Mammary epithelial cell (primary cell): ENCODE measurements around the gene CTTN.

Source experiments
- EZH2 ChIP-seq: IDR thresholded peaks from 2 replicates; pipeline ENCODE4 v1.6.1; 2012; ENCODE audit warnings: low read length, inconsistent platforms, borderline replicate concordance
- TF ChIP-seq, protein P1 (sequence below), 2 donors: IDR thresholded peaks in 1 of 2; conservative IDR thresholded peaks in 1 of 2; 2 replicates each; pipeline ENCODE4 v1.5.1; 2011 to 2012; ENCODE audit warnings: inconsistent platforms in 2 of 2, low read length in 2 of 2, mild to moderate bottlenecking in 2 of 2, control low read depth in 1 of 2, low read depth in 1 of 2; ENCODE audit not compliant: insufficient read depth in 1 of 2; ENCODE audit errors: extremely low read depth in 1 of 2

DNA sequence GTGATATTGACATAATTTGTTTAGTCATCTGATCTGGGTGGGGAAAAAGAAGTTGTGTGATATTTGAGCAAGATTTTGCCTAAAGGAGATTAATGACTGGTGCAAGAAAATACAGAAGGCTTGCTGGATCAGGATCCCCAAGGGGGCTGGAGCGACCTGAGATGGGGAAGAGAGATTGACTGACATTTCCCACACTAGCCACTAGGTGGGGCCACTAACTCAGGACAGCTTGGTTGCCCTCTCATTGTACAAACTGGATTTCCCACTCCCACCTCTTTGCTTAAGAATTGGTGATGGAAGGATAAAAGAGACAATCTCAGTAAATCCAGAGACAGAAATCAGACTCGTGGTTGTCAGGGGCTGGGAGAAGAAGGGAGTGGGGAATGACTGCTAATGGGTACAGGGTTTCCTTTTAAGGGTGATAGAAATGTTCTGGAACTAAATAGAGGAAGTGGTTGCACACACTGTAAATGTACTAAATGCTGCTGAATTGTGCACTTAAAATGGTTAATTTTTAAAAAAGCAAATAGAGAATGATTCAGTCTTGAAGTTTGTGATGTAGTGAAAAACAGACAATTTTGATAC, 50.7 kb downstream of the CTTN start:
- TF ChIP-seq, protein P1, sequence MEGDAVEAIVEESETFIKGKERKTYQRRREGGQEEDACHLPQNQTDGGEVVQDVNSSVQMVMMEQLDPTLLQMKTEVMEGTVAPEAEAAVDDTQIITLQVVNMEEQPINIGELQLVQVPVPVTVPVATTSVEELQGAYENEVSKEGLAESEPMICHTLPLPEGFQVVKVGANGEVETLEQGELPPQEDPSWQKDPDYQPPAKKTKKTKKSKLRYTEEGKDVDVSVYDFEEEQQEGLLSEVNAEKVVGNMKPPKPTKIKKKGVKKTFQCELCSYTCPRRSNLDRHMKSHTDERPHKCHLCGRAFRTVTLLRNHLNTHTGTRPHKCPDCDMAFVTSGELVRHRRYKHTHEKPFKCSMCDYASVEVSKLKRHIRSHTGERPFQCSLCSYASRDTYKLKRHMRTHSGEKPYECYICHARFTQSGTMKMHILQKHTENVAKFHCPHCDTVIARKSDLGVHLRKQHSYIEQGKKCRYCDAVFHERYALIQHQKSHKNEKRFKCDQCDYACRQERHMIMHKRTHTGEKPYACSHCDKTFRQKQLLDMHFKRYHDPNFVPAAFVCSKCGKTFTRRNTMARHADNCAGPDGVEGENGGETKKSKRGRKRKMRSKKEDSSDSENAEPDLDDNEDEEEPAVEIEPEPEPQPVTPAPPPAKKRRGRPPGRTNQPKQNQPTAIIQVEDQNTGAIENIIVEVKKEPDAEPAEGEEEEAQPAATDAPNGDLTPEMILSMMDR (conservative IDR thresholded peaks at IDR 0.05 in 1 of 2, IDR thresholded peaks at IDR 0.05 in 1 of 2; ENCODE audit: extremely low read depth in 1 of 2, insufficient read depth in 1 of 2, low read depth in 1 of 2, low read length in 2 of 2), result peak; percentile 48 to 56
- no peak for TF ChIP-seq EZH2
